Smooth muscle cell (in vitro differentiated cells): Measurements from ENCODE around the gene SLC9A2. TPM values are rescaled to one million over a fixed set of nuclear protein-coding genes. Genes with fewer than 3 reads are reported as not detected.

Experiments used
- DNase-seq: peaks from one replicate; lab custom pipeline; 2025; ENCODE audit not compliant: unreplicated experiment; lab: John Stamatoyannopoulos, UW
- H2AFZ ChIP-seq: fragments of 200-600 bp; sonication (generic); 2 replicates; pipeline ENCODE4 v1.6.0; 2016; ENCODE audit warnings: antibody characterized with exemption, low read depth, mild to moderate bottlenecking
- H3F3A ChIP-seq: fragments of 200-600 bp; sonication (generic); 2 replicates; pipeline ENCODE4 v1.6.0; 2017; ENCODE audit warnings: antibody characterized with exemption, low read depth
- H3K27ac ChIP-seq: fragments of 200-600 bp; sonication (generic); 2 replicates; pipeline ENCODE4 v1.5.1; 2016; ENCODE audit warnings: low read depth, mild to moderate bottlenecking
- H3K27me3 ChIP-seq: fragments of 200-600 bp; sonication (generic); 2 replicates; pipeline ENCODE4 v1.6.1; 2016; ENCODE audit warnings: low read depth, mild to moderate bottlenecking
- H3K36me3 ChIP-seq: fragments of 200-600 bp; sonication (generic); 2 replicates; pipeline ENCODE4 v1.5.1; 2016; ENCODE audit warnings: low read depth
- H3K4me1 ChIP-seq: fragments of 200-600 bp; sonication (generic); 2 replicates; pipeline ENCODE4 v1.5.1; 2016; ENCODE audit warnings: low read depth
- H3K4me2 ChIP-seq: fragments of 200-600 bp; sonication (generic); 2 replicates; pipeline ENCODE4 v1.6.0; 2016; ENCODE audit warnings: mild to moderate bottlenecking
- H3K4me3 ChIP-seq: fragments of 200-600 bp; sonication (generic); 2 replicates; pipeline ENCODE4 v1.5.1; 2016; ENCODE audit warnings: mild to moderate bottlenecking
- H3K79me2 ChIP-seq: fragments of 200-600 bp; sonication (generic); 2 replicates; pipeline ENCODE4 v1.6.0; 2016; ENCODE audit warnings: low read depth, mild to moderate bottlenecking
- H3K9ac ChIP-seq: fragments of 200-600 bp; sonication (generic); 2 replicates; pipeline ENCODE4 v1.6.0; 2016; ENCODE audit warnings: low read depth
- H3K9me3 ChIP-seq: fragments of 200-600 bp; sonication (generic); replicated peaks from 2 replicates; pipeline ENCODE4 v1.5.1; 2016; ENCODE audit warnings: low read depth
- H4K20me1 ChIP-seq: fragments of 200-600 bp; sonication (generic); 2 replicates; pipeline ENCODE4 v1.6.0; 2016; ENCODE audit warnings: low read depth
- WGBS: methylation state at CpG from one replicate; pipeline ENCODE4 v1.1.7; 2016; ENCODE audit warnings: low lambda C conversion rate; 5-methylcytosine and 5-hydroxymethylcytosine counted together
- polyA plus RNA-seq: library from polyadenylated mRNA; unstranded; fragments of >200 nt; fragmentation: Nextera tagmentation; extraction: Ambion mirVana; gene quantifications from 2 replicates; pipeline ENCODE4 v1.2.1, GENCODE V29; 2016
- total RNA-seq: library from RNA; depleted of rRNA; stranded (reverse); fragments of >200 nt; gene quantifications from 2 replicates; pipeline ENCODE4 v1.2.3, GENCODE V29; 2014
- TF ChIP-seq, protein P1 (sequence below): fragments of 200-600 bp; sonication (generic); IDR thresholded peaks from 2 replicates; pipeline ENCODE4 v1.5.1; 2017; ENCODE audit warnings: borderline replicate concordance, mild to moderate bottlenecking, antibody characterized with exemption; ENCODE audit not compliant: insufficient read depth, poor library complexity, severe bottlenecking

The SLC9A2 gene
- total and polyA plus RNA-seq, 2 experiments from 2014 or later, result not detected

DNA sequence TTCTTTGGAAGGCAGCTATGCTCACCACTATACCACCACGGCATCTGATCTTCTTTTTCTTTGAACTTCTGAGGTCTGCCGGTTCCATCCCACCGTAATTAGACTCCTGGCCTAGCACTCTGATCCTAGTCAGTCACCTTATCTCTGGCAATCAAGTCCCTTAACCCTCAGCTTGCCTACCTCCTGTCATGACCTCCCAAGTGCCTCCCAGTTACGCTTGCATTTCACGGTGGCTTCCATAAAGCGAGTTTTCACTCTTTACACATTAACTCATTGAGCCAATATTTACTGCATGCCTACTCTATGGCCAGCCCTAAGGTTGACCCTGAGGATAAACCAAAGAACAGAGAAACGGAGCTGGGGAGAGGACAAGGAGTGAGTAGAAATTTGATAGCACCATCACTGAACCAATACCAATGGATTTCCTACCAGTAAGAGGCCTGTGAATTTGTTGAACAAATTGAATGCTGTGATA, 104.7 kb downstream of the SLC9A2 start:
- Histone ChIP-seq H3K27ac (no peak overlapping the region), H3K9me3 (no peaks in the 10 kb centered on the region), H3F3A (no peaks in the 10 kb centered on the region), H3K9ac (no peak overlapping the region), H4K20me1 (no peaks in the 10 kb centered on the region), H3K79me2 (no peaks in the 10 kb centered on the region), H3K4me3 (no peak overlapping the region), H3K36me3 (peaks cover 4% of the 10 kb centered on the region), H3K4me2 (no peak overlapping the region), H2AFZ (no peak overlapping the region), H3K27me3 (no peaks in the 10 kb centered on the region), H3K4me1 (no peaks in the 10 kb centered on the region)
- no peak for DNase-seq
- TF ChIP-seq, protein P1, sequence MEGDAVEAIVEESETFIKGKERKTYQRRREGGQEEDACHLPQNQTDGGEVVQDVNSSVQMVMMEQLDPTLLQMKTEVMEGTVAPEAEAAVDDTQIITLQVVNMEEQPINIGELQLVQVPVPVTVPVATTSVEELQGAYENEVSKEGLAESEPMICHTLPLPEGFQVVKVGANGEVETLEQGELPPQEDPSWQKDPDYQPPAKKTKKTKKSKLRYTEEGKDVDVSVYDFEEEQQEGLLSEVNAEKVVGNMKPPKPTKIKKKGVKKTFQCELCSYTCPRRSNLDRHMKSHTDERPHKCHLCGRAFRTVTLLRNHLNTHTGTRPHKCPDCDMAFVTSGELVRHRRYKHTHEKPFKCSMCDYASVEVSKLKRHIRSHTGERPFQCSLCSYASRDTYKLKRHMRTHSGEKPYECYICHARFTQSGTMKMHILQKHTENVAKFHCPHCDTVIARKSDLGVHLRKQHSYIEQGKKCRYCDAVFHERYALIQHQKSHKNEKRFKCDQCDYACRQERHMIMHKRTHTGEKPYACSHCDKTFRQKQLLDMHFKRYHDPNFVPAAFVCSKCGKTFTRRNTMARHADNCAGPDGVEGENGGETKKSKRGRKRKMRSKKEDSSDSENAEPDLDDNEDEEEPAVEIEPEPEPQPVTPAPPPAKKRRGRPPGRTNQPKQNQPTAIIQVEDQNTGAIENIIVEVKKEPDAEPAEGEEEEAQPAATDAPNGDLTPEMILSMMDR, result no peak
- WGBS, result 75% methylated on average over 7 of the region's 7 CpGs

DNA sequence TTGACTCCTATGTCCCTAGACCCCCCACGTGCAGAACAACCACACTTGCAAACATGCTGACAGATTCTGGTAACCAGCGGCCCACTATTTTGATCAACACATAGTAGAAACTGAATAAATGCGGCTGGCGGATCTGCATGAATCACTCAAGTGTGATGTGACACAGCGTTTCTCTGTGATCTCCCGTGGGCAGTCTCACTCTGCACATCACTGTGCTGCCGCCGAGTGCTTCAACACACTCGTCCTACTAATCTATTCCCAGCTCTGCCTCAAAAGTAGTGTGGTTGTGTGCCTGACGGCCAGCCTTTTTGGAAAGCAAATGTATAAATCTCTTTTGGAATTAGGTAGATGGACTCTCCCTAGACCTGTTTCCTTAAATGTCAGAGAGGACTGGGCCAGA, 105.2 kb downstream of the SLC9A2 start:
- Histone ChIP-seq H3K27me3 (no peaks in the 10 kb centered on the region), H3K9me3 (no peaks in the 10 kb centered on the region), H3K79me2 (no peaks in the 10 kb centered on the region)

DNA sequence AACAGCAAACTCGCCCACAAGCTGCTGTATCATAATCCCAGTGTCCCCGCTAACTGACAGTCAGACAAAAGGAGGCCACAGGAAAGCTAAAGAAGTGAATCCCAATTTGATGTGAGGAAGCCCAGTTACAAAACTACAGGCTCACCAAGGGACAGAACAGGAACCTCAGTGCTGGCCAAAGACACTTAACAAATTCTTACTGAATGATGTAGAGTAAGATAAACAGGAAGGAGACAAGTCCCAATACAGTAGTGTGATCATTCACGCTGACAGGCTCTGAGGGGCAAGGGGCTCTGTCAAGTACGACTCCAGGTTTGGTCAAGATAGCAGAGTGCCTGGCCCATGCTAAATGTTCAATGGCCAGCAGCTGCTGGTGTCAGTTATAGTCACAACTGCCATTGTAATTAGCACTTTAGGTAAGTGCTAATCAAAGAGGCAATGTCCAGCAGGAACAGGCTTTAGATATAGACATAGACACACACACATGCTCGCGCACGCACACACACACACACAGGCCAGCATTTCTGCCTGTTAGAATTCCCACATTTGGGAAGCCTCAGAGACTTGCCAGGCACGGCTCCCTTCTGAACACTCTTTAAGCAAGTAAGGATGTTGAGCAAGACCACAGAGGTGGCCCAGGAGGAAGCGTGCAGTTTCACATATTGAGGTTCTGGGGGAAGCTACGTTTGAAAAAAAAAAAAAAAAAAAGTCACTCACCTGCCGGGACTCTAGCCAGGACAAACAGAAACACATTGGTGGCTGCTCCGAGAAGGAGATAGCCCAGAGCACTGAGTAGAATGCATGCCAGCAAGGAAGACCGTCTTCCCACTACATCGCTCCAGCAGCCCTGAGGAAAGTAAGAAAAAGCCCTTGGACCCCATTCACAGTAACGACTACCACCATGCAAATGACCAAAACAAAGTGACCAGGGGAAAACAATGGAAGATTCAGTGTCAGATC, 107.1 kb downstream of the SLC9A2 start:
- Histone ChIP-seq H3F3A (no peaks in the 10 kb centered on the region), H3K27me3 (no peaks in the 10 kb centered on the region), H3K36me3 (peaks cover 10% of the 10 kb centered on the region), H2AFZ (no peak overlapping the region), H3K4me2 (no peak overlapping the region), H3K9me3 (no peaks in the 10 kb centered on the region), H3K9ac (no peak overlapping the region), H3K27ac (no peak overlapping the region), H3K4me3 (no peak overlapping the region), H3K79me2 (no peaks in the 10 kb centered on the region), H3K4me1 (no peaks in the 10 kb centered on the region), H4K20me1 (no peaks in the 10 kb centered on the region)
- no peak for DNase-seq
- WGBS, result 90% methylated on average over 15 of the region's 15 CpGs
- TF ChIP-seq, protein P1, result no peak

More for the DNA sequence above, 105.2 kb downstream of the SLC9A2 start:
- TF ChIP-seq, protein P1, result no peak
- Histone ChIP-seq H3K4me3 (no peak overlapping the region), H3K4me2 (no peak overlapping the region), H3K9ac (no peak overlapping the region), H3F3A (no peaks in the 10 kb centered on the region), H3K36me3 (peaks cover 4% of the 10 kb centered on the region), H4K20me1 (no peaks in the 10 kb centered on the region), H2AFZ (no peak overlapping the region), H3K4me1 (no peaks in the 10 kb centered on the region), H3K27ac (no peak overlapping the region)
- 91% methylated on average over 10 of the region's 10 CpGs for WGBS
- DNase-seq, result no peak
